GM06990 (cell line): ENCODE data around the gene STK24.

ENCODE experiments used
- DNase-seq: peaks from one replicate; pipeline ENCODE4 v3.0.0-alpha.2; 2011; ENCODE audit not compliant: insufficient read length; ENCODE audit errors: extremely low read depth
- H3K27me3 ChIP-seq: replicated peaks from 2 replicates; pipeline ENCODE4 v1.6.0; 2011; ENCODE audit warnings: low read length; ENCODE audit not compliant: control insufficient read depth, insufficient read depth
- H3K36me3 ChIP-seq: 2 replicates; pipeline ENCODE4 v1.5.1; 2011; ENCODE audit warnings: low read length; ENCODE audit not compliant: control insufficient read depth, insufficient read depth
- H3K4me3 ChIP-seq: replicated peaks from 2 replicates; pipeline ENCODE4 v1.5.1; 2011; ENCODE audit warnings: low read depth, mild to moderate bottlenecking, control low read depth, low read length
- TF ChIP-seq, protein P1 (sequence below): IDR thresholded peaks from 2 replicates; pipeline ENCODE4 v1.5.1; 2011; ENCODE audit warnings: low read length, control low read depth, mild to moderate bottlenecking, inconsistent platforms; ENCODE audit not compliant: insufficient read depth, poor library complexity, severe bottlenecking

Gene STK24

DNA sequence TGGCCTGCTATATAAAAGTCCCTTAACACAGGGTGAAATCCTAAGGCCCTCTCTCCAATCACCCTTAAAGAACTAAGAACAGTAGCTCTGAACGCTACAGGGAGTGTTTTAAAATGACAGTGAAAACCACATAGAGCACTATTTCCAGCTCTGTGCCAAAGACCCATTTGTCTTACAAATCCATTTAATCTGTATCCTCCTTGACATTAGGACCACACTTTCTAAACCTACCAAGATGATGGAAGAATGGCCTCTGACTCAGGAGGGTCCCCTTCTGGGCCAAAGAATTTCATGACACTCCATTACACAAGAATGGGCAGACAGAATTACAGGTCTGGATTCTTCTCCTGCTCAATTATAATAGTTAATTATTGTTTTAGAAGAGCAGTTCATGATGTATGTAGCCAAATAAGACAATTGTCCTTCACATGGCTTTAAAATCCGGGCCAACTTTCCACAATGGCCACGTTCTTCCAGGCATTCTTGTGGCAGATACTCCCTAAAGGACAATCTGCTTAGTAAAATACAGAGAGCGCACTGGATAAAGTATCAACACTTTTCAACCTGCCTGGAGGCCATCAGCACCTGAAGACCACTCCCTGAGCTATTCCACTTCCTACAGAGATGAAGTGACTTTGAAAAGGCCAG, 61.0 kb downstream of the STK24 start:
- Histone ChIP-seq H3K36me3 (peaks cover 2% of the 10 kb centered on the region; the same call in 1 of the 2 replicates), H3K27me3 (no peaks in the 10 kb centered on the region), H3K4me3 (no peak overlapping the region)
- DNase-seq: no peak
- TF ChIP-seq, protein P1, sequence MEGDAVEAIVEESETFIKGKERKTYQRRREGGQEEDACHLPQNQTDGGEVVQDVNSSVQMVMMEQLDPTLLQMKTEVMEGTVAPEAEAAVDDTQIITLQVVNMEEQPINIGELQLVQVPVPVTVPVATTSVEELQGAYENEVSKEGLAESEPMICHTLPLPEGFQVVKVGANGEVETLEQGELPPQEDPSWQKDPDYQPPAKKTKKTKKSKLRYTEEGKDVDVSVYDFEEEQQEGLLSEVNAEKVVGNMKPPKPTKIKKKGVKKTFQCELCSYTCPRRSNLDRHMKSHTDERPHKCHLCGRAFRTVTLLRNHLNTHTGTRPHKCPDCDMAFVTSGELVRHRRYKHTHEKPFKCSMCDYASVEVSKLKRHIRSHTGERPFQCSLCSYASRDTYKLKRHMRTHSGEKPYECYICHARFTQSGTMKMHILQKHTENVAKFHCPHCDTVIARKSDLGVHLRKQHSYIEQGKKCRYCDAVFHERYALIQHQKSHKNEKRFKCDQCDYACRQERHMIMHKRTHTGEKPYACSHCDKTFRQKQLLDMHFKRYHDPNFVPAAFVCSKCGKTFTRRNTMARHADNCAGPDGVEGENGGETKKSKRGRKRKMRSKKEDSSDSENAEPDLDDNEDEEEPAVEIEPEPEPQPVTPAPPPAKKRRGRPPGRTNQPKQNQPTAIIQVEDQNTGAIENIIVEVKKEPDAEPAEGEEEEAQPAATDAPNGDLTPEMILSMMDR: no peak

DNA sequence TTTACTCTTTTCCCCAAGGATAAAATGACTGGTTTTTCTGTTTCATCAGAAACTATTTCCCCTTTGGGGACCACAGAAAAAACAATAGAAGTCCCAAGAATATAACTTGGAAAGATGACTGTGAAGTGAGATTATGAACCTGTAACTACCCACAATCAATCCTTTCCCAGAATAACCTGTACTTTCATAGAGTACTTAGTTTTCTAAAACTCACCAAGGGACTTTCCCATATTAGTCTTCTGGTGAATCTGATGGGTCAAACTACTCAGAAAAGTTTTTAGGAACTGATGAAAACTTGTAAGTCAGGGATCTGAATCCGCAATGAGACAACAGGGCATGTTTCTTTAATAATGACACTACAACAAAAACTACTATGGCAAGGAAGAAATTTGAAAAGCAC, 62.6 kb downstream of the STK24 start:
- TF ChIP-seq, protein P1: no peak
- peaks cover 2% of the 10 kb centered on the region; the same call in 1 of the 2 replicates for H3K36me3 ChIP-seq
- H3K4me3 ChIP-seq: no peak overlapping the region
- no peak for DNase-seq
- no peaks in the 10 kb centered on the region for H3K27me3 ChIP-seq

DNA sequence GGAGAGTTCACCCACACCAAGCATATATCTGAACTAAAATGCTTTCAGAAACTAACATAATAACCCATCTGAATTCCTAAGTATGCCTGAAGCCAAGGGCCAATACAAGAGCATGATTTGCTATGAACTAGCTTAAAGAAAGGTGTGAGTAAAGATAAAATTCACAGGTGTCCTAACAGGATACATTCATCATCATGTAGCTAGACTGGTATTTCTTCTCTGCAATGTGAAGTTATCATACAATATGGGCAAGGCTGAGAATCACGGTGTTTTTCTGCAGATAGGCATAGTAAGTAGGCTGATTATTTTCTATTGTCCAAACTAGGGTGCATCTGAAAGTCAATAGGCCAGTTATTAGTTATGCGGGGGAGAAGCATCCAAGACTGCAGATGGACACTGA, 63.1 kb downstream of the STK24 start:
- no peak for DNase-seq
- Histone ChIP-seq H3K36me3 (peaks cover 2% of the 10 kb centered on the region; the same call in 1 of the 2 replicates), H3K4me3 (no peak overlapping the region), H3K27me3 (no peaks in the 10 kb centered on the region)
- TF ChIP-seq, protein P1: no peak

DNA sequence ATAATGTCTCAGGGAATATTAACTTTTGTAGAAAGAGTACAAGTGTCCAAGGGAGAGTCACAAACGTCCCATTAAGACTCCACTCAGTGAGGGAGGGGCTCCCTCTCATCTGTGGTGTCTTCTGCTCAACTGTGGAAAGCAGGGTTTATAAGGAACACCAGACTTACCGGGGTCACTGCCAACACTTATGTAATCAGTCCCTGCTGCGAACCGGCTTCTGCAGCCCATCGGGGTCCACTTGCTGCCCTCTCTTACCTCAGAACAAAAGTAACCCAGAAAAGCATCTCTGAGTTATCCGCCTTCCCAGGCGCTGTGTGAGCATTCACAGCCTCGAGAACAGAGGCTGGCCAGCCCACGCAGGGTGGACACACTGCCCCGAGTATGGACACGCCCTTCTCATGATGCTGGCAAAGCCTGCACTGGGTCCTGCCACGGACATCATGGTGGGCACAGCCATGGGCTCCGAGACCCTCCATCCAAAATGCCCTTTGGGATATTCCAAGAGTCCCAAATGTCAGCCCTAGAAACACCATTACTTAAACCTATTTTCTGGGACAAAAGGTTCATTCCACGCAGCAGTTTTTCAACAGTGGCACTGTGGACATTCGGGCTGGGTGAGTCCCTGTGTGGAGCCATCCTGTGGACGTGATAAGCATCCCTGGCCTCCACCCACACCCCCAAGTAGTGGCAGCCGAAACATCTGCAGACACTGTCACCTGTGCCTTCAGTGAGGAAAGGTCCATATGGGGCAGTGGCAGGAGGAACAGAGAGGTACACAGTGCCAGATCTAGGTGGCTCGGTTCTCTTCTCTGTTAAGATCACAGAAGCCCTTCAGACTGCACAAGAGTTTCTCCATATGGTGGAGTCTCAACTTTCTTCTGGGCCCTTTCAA, 63.9 kb downstream of the STK24 start:
- peaks cover 2% of the 10 kb centered on the region; the same call in 1 of the 2 replicates for H3K36me3 ChIP-seq
- TF ChIP-seq, protein P1: peak; percentile 5
- no peaks in the 10 kb centered on the region for H3K27me3 ChIP-seq
- no peak for DNase-seq
- no peak overlapping the region for H3K4me3 ChIP-seq

DNA sequence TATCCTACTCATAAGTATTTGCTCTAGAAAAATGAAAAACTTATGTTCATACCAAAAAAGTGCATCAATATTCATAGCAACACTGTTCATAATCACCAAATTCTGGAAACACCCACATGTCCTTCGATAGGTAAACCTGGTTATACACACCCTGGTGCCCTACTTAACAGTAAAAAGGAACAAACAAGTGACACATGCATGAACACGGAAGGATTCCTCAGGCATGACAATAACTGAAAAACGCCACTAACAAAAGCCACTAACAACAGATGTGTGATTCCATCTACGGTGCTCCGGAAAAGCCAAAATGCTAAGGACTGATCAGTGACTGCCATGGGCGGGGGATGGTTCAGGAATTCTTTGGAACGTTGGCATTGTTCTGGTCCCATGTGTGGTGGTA, 65.5 kb downstream of the STK24 start:
- TF ChIP-seq, protein P1: no peak
- H3K27me3 ChIP-seq: no peaks in the 10 kb centered on the region
- DNase-seq: no peak
- H3K4me3 ChIP-seq: peak overlapping the region; percentile 21
- peaks cover 2% of the 10 kb centered on the region; the same call in 1 of the 2 replicates for H3K36me3 ChIP-seq
